ENCODE results near the gene PARP3.

PARP3 gene

GRCh38 chr3:51934139-51934850 lies 7.9 kb upstream of the PARP3 start:
- DNase-seq (ENCODE audit: low read depth) = no peak

DNA sequence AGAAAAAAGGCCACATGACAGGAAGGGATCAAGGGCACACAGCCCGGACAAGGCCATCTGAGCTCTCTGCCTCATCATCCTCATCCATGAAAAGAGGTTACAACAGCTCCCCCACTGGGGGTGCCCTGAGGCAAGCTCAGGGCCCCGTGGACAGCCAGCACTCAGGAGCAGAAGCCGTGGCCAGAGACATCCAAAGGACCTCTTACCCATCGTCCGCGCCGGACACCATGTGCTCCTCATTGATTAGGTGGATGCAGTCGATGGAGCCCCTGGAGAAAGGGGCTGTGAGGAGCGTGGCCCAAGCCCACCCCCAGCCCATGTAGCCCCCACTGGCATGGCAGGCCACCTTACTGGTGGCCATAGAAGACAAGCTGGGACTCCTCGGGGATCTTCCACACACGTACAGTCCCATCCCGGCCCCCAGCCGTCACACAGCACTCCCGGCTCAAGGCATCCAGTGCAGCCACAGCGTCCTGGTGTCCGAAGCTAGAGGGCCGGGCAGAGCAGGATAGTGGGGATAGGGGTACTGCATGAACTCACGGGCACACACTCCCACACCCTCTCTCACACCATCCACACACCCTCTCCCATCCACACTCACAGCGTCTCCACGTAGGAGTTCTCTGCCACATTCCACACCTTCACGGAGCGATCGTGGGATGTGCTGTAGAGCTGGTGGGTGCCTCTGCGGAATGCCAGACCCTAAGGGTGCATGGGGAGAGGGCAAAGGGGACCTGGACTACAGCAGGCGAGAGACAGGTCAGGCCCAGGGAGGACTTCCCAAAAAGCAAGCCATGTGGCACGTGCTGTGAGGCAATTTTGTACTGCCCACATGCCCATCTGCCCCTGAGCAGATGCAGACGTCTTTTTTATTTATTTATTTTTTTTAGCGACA lies 6.9 kb upstream of the PARP3 start:
- no peak for DNase-seq (ENCODE audit: low read depth)

GRCh38 chr3:51935886-51936755 lies 6.0 kb upstream of the PARP3 start:
- DNase-seq (ENCODE audit: low read depth) = no peak

DNA sequence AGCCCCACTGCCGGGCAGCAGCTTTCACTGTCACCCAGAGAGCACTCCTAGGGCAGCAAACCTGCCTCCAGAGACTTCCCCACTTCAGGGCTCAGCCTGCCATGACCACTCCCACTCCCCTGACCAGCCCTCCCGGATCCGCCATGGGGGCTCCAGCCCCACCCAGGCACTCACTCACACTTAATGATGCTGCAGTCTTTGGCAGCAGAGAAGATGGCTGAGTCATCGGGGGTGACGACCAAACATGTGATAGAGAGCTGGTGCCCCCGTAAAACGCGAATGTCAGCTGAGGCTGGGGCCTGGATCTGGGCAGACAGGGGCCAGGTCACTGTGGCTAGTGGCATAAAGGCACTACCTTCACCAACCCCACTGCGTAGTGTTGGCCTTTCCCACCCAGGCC lies 5.1 kb upstream of the PARP3 start:
- no peak for DNase-seq (ENCODE audit: low read depth)

- no peak for DNase-seq (ENCODE audit: low read depth)
Observed at GRCh38 chr3:51937611-51938450, 4.3 kb upstream of the PARP3 start.

- no peak for DNase-seq (ENCODE audit: low read depth)
Observed at GRCh38 chr3:51938780-51939425, 3.3 kb upstream of the PARP3 start.

GRCh38 chr3:51940648-51941462 lies 1.3 kb upstream of the PARP3 start:
- no peak for DNase-seq (ENCODE audit: low read depth)

- DNase-seq (ENCODE audit: low read depth) = no peak
Observed at GRCh38 chr3:51941463-51941797, 733 bp upstream of the PARP3 start.

GRCh38 chr3:51942603-51943450 lies 664 bp downstream of the PARP3 start:
- DNase-seq (ENCODE audit: low read depth) = peak; percentile 18

DNA sequence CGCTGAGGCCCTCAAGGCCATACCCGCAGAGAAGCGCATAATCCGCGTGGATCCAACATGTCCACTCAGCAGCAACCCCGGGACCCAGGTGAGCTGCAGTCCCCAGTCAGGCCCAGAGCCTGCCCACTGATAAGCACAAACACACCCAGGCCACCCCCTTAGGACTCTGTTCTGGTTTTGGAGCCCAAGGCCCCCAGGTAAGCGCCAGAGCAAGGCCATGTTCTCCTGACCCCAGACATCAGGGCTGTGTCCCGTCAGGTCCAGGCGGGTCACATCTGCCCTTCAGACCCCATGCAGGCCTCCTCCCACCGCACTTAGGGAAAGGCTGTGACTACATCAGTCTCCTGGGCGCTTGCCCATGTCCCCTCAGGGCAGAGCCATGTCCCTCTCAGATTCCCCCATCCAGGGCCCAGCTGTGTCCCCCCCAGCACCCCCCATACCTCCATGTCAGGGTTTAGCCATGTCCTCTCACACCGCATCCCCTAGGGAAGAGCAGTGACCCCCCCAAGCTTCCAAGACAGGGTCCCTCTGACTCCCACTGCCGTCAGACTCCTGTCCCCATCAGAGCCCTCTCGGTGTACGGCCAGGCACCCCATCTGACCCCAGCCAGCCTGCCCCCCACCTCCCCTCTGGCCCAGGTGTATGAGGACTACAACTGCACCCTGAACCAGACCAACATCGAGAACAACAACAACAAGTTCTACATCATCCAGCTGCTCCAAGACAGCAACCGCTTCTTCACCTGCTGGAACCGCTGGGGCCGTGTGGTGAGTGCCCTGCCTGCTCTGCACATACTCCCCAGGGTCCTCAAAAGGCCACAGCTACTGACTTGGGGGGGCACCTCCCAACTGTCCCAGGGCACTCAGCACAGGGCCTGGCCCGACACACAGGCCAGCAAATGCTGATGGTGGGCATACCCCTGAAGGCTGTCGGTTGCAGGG lies 1.6 kb downstream of the PARP3 start:
- DNase-seq (ENCODE audit: low read depth) = no peak

DNA sequence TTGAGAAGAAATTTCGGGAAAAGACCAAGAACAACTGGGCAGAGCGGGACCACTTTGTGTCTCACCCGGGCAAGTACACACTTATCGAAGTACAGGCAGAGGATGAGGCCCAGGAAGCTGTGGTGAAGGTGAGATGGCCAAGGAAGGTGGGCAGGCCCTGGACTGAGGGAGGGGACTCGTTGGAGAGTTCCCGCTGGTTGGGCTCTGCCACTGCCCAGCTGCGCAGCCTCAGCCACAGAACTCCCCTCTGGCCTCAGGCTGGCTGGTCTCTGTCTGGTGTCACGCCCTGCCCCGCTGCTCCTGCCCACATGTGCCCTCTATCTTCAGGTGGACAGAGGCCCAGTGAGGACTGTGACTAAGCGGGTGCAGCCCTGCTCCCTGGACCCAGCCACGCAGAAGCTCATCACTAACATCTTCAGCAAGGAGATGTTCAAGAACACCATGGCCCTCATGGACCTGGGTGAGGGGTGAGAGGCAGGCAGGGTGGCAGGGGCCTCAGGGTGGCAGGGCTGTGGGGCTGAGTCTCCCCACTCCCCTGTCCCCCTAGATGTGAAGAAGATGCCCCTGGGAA lies 2.4 kb downstream of the PARP3 start:
- no peak for DNase-seq (ENCODE audit: low read depth)

GRCh38 chr3:51945031-51945840 lies 3.1 kb downstream of the PARP3 start:
- DNase-seq (ENCODE audit: low read depth) = no peak

- DNase-seq (ENCODE audit: low read depth) = no peak
Observed at GRCh38 chr3:51945926-51946705, 4.0 kb downstream of the PARP3 start.

DNA sequence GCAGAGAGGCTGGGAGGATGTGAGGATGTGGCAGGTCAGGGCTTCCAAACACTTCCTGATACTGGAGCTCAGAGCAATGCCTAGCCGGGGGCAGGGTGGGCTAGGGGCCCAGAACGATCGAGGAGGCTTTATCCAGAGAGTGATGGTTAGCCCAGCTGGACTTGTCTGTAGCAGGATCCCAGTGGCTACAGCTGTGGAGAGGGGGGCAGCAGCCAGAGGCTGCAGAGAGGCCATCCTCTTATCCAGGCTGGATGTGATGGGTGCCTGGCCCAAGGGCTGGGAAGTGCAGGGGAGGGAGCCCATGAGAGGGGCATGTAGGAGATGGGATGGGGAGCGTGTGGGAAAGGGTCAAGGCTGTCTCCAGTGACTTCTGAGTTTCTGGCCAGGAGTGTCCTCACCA lies 4.6 kb downstream of the PARP3 start:
- no peak for DNase-seq (ENCODE audit: low read depth)

GRCh38 chr3:51947215-51947900 lies 5.2 kb downstream of the PARP3 start:
- no peak for DNase-seq (ENCODE audit: low read depth)

Measured in fibroblast of the conjunctiva (primary cell).